Fibroblast of gingiva (primary cell): ENCODE measurements around the gene ZNF488.

ENCODE experiments used
- DNase-seq: peaks from one replicate; pipeline ENCODE4 v3.0.0-alpha.2; 2011; ENCODE audit warnings: low read depth

Gene ZNF488

DNA sequence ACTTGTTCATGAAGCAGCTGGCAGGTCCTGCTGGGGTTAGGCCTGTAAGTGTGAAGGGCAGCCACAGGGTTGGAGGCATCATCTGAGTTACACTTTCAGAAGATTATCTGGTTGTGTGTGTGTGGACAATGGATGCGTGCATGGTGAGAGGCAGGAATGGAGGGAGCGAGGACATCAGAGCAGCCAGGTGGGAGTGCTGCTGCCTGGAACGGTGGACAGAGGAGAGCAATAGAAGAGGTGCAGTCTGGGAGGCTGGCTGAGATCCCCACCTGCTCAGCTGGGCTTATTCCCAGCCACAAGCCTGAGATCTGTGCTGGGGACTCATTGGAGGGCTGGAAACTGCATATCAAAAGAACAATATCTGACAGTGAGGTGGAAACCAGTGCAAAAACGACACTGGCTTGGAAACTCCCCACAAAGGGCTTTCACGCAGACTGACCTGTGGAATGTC lies 17.9 kb downstream of the ZNF488 start:
- DNase-seq: no peak

DNA sequence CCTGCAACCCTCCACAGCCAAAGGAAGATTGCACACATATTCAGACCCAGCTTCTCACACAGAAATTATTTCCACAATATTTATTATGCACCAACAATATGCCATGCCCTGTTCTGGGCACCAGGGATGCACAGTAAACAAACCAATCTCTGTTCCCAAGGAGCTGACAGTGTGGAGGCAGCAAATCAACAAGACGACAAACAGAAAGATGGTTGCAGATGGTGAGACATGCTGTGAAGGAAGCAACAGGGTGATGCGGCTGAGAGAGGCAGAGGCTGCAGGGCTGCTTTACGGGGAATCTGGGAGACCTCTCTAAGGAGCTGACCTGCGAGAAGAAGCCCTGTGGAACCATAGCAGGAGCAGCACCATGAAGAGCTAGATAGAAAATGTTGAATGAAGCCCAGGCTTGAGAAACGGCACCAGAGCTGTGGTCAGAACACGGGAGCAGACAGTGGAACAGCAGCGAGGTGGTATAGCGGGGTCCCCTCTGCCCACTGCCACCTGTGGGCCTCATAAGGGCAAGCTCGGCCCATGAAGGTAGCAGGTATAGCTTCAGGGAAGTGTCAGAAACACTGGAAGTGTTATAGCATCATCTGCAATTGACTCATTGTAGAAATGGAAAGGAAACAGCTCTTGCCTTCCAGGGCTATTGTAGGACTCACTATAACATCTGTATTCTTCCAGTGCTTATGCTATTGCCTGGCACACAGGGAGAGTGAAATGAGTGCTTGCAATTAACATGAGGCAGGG lies 18.5 kb downstream of the ZNF488 start:
- DNase-seq: no peak

DNA sequence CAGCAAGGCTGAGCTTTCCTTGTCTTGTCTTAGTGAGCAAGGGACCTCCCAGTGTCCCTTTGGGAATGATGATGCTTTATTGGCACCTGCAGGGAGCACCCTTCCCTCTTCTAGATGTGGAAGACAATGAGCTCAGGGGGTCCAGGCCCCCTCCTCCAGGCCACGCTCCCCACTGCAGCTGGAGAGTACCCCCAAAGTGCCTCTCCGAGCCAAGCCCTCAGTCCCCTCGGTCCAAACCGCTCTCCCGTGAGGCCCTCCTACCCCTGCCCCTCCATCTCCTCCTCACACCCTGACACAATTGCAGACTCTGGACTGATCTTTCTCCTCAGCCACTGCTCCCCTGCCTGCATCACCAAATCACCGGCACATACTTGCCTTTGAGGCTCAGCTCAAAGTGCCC lies 19.2 kb downstream of the ZNF488 start:
- DNase-seq: no peak

DNA sequence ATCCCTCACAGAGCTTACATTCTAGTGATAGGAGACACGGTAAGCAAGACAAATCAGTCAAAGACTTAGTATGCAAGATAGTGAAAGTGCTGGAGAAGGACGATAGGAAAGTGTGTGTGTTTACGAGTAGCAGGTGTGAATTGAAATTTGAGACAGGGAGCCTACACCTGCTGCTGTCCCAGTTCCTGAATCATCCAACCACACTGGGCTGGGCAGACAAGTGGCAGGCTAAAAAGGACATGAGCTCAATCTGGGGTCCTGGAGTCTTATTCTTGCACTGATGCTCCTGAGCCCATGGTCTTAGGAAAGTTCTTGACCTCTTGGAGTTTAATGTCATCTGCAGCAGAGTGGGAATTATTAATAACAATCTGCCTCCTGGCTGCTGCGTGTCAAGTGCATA lies 19.7 kb downstream of the ZNF488 start:
- DNase-seq: no peak

DNA sequence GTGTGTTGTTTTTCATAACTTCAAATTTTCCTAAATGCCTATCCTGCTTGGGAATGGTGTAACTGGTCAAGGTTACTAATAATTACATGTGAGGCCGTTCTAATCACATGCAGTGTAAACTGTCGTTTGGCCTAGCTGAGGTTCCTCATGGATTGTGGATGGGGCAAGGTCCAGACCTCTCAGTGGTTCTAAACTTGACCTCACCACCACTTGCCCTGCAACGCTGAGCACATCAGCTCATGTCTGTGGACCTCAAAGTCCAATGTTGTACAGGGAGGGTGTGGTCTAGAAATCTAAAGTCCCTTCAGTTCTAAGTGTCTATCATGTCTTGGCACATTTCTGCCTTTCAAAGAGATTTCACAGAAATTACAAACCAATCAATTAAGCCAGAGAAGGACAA lies 20.3 kb downstream of the ZNF488 start:
- DNase-seq: no peak

DNA sequence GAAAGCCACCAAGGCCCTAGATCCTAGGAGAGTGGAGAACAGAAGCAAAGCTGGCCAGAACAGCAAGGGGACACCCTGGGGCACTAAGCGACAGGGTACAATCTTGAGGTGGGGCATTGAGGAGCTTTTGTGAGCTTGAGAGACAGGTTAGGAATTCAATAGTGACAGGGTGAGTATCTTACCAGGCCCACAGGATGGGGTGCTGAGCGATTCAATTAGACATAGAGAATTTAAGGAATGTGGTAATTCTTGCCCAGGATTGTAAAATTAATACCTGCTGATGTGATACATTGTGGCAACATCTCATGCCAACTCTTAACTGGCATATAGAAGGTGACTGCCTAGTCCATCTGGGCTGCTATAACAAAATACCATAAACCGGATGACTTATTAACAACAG lies 21.9 kb downstream of the ZNF488 start:
- DNase-seq: no peak

DNA sequence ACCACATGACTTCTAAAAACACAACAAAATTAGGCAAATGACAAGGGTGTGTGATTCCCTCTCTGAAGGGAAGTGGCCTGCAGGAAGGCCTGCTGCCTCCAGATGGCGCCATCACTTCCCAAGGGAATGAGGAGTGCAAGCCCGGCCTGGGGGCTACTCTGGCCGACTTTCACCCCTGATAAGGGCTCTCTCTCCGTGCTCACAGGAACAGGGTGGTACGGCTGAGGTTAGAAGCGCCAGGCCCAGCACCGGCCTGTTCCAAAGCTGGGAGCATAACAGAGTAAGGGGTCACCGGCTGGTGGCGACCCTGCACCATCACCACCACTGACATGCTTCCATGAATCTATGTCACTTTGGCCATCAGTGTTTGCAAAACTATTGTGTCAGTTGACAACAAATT lies 22.8 kb downstream of the ZNF488 start:
- DNase-seq: no peak

DNA sequence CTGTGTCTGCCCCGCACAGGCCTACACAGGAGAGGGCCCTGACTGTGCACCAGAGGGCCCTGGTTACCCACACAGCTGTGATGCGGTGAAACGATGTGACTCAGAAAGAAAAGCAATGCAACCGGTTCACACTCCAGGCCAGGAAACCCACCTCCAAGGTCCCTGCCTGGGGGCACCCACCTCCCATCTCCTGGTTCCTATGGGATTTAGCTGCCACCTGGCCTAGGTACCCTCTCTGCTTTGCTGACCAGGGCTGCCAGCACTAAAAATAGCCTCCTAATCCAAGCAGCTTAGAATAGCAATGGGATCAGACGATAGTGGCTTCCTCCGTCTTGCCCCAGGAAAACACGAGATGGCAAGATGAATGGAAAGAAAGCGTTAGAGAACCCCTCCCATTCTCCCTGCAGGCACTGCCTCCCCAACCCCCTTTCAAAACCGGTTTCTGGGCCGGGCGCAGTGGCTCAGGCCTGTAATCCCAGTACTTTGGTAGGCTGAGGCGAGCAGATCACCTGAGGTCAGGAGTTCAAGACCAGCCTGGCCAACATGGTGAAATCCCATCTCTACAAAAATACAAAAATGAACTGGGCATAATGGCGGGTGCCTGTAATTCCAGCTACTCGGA lies 23.6 kb downstream of the ZNF488 start:
- DNase-seq: no peak

DNA sequence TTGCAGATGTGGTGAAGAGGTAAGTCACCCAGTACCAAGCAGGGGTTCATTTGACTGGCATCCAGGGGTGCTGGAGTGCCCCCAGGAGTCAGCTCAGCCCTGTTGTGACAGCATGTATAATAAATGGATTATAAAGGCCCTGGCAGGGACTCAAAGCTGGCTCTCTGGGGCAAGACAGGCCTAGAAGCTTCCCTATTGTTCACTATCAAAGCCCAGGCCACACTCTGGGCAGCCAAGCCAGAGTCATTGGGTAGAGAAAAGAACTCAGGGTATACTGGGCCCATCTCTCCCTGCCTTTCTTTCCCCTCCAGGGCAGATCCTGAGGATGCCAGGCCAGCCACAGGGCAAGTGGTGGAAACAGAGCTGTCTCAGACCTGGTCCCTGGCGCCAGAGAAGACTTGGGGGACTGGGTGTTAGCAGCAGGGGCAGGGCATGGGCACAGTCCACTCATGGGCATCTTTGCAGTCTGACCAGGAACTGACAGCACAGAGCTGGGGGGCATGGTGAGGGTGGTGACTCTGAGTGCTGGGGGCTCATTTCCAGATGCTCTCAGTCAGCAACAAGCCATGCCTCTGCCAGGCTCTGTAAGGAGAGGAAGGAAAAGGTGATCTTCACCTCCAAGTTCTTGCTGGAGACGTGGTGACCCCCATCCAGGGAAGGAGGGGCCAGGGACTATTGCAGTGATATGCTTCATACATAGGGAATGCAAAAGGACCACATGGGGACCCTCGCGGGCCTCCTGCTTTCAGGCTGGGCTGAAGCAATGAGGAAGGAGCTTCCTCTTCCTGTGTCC lies 24.3 kb downstream of the ZNF488 start:
- DNase-seq: no peak

DNA sequence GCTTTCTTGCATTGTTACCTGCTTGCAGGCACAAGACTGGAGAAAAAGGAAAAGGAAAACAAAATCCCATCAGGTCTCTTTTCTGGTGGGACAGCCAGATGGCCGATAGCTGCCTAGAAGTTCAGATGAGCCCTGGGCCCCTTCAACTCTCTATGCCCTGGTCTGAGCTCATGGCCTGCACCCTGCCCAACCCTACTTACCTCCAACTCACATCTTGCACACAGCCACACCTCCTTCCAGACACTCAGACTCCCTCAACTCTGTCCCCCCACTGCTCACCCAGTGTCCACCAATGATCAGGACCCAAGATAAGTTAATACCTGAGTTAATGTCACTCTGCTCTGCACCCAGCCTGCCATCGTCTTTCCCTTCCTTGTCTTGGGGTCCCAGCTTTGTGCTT lies 25.0 kb downstream of the ZNF488 start:
- DNase-seq: no peak

DNA sequence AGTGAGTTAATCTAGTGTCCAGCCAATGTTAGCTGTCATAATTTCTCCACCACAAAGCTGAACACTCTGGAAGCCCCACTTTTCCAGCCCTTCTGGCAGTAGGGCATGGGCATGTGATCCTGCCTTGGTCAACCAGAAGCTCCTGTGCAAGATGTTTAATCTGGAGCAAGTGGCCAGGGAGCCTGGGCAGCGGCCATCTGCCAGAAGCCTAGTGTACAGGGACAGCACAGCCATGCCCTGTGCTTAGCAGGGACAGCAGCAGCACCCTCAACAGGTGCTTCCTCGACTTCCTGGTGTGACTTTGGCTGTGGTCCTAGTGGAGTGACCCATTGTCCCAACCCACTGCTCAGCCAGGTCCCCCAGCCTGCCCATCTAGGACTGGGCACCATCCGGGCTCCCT lies 25.6 kb downstream of the ZNF488 start:
- DNase-seq: no peak

DNA sequence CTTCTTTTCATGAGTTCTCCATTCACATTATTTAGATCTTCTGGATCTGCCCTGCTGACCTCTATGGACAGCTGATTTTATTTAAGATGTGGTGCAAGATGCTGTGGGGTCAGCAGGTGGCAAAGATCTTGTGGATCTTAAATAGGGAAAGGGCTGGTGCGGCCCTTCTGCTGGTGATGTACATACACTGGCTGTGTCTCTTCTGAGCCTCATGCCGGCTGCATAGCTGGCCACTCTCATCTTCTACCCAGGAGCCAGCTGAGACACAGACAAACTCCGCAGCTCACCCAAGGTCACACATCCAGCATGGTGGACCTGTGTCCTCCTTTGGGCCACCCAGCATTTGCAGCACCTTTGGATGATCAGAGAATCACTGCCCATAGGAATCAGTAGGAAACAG lies 26.2 kb downstream of the ZNF488 start:
- DNase-seq: no peak

DNA sequence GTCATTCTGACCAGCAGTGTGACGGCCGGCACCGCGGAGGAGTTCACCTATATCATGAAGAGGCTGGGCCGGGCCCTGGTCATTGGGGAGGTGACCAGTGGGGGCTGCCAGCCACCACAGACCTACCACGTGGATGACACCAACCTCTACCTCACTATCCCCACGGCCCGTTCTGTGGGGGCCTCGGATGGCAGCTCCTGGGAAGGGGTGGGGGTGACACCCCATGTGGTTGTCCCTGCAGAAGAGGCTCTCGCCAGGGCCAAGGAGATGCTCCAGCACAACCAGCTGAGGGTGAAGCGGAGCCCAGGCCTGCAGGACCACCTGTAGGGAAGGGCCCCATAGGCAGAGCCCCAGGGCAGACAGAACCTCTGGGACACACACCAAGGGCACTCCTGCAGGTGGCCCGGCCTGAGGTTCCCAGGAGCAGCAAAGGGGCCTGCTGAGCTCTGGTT lies 26.9 kb downstream of the ZNF488 start:
- no peak for DNase-seq

DNA sequence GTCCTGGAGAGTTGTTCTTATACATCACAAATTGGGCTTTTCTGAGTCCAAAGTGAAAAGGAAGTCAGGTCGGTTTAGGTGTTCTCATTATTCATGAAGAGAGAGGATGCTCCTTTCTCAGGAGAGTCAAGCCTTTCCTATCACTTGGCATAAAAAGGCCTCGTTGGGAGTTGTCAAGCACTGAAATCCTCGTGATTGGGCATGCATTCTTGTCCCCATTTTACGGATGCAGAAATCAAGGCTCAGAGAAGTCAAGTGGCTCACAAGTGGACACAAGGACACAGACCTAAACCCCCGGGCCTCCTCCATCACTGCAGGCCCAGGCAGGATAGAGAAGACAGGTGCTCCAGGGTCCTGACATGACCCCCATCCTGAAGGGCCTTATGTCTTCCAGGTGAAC lies 27.4 kb downstream of the ZNF488 start:
- no peak for DNase-seq

DNA sequence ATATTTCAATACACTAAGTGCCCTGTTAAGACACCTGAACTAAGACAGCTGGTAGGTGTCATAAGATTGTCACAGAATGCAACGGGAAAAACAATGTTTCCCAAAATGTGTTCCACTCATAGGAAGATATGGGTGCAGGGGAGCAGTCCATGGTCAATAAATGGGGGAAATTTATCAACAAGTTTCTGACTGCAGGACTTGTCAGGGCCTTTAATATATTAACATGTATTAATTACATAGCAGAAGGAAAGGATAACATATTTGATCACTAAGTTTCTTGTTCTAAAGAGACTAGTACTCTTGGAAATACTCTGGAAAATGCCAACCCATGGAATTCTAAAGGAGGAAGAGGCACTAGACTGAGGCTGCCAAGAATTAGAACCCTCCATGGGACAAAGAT lies 29.2 kb downstream of the ZNF488 start:
- no peak for DNase-seq

DNA sequence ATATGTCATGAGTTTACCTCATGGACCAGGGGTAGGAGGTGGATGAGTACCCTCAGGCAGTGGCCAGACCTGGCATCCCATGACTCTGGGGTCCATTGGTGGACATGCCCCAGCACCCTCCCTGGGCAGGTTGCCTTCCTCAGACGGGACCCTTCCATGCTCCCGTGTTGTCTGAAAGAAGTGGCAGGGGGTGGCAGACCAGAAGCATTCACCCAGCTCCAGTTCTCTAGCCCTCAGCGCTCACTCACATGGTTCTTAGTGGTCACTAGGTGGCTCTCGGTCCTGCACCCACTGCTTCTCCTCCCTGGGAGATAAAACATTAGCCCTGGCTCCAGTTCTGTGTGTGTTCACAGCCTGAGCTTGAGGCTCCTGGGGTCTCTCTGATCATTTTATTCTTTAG lies 29.9 kb downstream of the ZNF488 start:
- no peak for DNase-seq

DNA sequence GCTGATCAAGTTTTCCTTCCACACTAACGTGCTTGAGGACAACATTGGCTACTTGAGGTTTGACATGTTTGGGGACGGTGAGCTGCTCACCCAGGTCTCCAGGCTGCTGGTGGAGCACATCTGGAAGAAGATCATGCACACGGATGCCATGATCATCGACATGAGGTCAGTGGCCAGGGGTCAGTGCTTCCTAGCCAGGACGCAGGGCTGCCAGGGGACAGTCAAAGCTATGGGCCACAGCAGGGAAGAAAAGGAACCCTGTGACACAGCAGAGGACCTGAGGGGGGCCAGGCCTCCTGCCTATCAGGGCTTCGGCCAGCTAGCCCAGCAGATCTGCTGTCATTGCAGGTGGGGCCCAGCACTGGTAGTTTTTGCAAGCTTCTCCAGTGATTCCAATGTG lies 30.7 kb downstream of the ZNF488 start:
- no peak for DNase-seq

DNA sequence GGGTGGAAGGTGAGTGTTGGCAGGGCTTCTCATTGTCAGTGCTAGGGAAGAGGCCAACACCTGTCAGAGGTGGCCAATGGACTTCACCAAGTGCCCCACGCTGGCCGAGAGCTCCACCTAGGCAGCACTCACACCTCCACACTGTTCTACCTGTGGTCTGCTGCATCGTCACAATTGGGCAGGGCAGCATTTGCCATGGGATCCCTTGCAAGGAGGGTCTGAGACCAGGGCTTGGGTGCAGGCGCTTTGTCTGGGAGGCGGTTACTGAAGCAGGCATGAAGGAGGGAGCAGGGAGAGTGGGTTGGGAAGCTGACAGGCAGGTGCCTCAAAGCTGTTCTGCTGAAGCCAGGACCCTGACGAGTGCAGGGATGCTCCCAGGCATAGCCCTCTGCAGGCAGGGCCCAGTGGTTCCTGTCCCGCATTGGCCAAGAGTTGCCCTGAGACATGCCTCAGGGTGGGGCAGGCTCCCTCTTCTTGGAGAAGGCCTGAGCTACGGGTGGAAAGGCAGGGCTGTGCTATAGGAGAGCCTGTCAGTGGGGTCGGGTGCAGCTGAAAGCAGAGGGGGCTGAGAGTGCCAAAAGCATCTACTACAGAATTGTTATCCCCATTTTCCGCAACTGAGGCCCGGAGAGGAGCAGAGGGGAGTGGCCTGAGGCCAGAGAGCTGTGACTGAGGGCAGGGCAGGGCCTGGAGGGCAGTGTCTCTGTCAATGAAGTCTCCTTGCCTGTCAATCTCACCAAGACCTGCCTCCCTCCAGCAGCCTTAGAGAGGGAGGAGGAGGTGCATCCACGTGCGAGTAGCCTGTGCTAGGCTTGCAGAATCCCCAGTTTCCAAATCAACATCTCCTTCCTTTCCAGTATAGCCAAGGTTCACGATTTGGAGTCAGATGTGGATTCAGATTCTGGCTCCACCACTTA lies 31.9 kb downstream of the ZNF488 start:
- DNase-seq: no peak

DNA sequence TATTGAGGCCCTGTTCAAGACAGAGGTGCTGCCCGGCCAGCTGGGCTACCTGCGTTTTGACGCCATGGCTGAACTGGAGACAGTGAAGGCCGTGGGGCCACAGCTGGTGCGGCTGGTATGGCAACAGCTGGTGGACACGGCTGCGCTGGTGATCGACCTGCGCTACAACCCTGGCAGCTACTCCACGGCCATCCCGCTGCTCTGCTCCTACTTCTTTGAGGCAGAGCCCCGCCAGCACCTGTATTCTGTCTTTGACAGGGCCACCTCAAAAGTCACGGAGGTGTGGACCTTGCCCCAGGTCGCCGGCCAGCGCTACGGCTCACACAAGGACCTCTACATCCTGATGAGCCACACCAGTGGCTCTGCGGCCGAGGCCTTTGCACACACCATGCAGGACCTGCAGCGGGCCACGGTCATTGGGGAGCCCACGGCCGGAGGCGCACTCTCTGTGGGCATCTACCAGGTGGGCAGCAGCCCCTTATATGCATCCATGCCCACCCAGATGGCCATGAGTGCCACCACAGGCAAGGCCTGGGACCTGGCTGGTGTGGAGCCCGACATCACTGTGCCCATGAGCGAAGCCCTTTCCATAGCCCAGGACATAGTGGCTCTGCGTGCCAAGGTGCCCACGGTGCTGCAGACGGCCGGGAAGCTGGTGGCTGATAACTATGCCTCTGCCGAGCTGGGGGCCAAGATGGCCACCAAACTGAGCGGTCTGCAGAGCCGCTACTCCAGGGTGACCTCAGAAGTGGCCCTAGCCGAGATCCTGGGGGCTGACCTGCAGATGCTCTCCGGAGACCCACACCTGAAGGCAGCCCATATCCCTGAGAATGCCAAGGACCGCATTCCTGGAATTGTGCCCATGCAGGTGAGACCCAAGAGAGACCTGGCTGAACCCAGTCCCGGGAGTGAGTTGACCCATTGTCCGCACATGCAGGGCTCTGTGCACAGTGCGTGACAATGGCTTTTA lies 33.1 kb downstream of the ZNF488 start:
- no peak for DNase-seq

DNA sequence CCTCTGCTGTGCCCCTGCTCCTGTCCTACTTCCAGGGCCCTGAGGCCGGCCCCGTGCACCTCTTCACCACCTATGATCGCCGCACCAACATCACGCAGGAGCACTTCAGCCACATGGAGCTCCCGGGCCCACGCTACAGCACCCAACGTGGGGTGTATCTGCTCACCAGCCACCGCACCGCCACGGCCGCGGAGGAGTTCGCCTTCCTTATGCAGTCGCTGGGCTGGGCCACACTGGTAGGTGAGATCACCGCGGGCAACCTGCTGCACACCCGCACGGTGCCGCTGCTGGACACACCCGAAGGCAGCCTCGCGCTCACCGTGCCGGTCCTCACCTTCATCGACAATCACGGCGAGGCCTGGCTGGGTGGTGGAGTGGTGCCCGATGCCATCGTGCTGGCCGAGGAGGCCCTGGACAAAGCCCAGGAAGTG lies 34.1 kb downstream of the ZNF488 start:
- no peak for DNase-seq

DNA sequence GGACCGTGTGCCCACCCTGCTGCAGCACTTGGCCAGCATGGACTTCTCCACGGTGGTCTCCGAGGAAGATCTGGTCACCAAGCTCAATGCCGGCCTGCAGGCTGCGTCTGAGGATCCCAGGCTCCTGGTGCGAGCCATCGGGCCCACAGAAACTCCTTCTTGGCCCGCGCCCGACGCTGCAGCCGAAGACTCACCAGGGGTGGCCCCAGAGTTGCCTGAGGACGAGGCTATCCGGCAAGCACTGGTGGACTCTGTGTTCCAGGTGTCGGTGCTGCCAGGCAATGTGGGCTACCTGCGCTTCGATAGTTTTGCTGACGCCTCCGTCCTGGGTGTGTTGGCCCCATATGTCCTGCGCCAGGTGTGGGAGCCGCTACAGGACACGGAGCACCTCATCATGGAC lies 34.6 kb downstream of the ZNF488 start:
- DNase-seq: no peak
